ENCODE data around the gene CPEB2. TPM values are rescaled to one million over a fixed set of nuclear protein-coding genes. Genes with fewer than 3 reads are reported as not detected.

The CPEB2 gene
- total RNA-seq, 1 donor from 2014 or later, result 13.0 TPM

- Histone ChIP-seq H3K27me3 (ENCODE audit: control insufficient read depth, insufficient read depth, low read length) (no peaks in the 10 kb centered on the region), H3K4me3 (ENCODE audit: low read depth, low read length) (no peak overlapping the region), H3K36me3 (ENCODE audit: control insufficient read depth, insufficient read depth, low read length) (no peaks in the 10 kb centered on the region)
- DNase-seq (ENCODE audit: low read depth), result no peak
- no peak for TF ChIP-seq CTCF (IDR thresholded peaks at IDR 0.05; ENCODE audit: insufficient read depth, low read length, poor library complexity, severe bottlenecking)
These were observed 17.8 kb upstream of the CPEB2 start for GRCh38 chr4:14984448-14984847.

GRCh38 chr4:14985161-14985560, 17.1 kb upstream of the CPEB2 start:
- DNase-seq (ENCODE audit: low read depth), result no peak
- TF ChIP-seq CTCF (IDR thresholded peaks at IDR 0.05; ENCODE audit: insufficient read depth, low read length, poor library complexity, severe bottlenecking), result no peak
- no peak overlapping the region for H3K4me3 ChIP-seq (ENCODE audit: low read depth, low read length)
- no peaks in the 10 kb centered on the region for H3K27me3 ChIP-seq (ENCODE audit: control insufficient read depth, insufficient read depth, low read length)
- no peaks in the 10 kb centered on the region for H3K36me3 ChIP-seq (ENCODE audit: control insufficient read depth, insufficient read depth, low read length)

- DNase-seq (ENCODE audit: low read depth), result no peak
- H3K36me3 ChIP-seq (ENCODE audit: control insufficient read depth, insufficient read depth, low read length), result no peaks in the 10 kb centered on the region
- H3K27me3 ChIP-seq (ENCODE audit: control insufficient read depth, insufficient read depth, low read length), result no peaks in the 10 kb centered on the region
- no peak for TF ChIP-seq CTCF (IDR thresholded peaks at IDR 0.05; ENCODE audit: insufficient read depth, low read length, poor library complexity, severe bottlenecking)
- no peak overlapping the region for H3K4me3 ChIP-seq (ENCODE audit: low read depth, low read length)
These were observed 16.4 kb upstream of the CPEB2 start for GRCh38 chr4:14985843-14986242.

GRCh38 chr4:14987054-14987453, 15.2 kb upstream of the CPEB2 start:
- H3K36me3 ChIP-seq (ENCODE audit: control insufficient read depth, insufficient read depth, low read length), result no peaks in the 10 kb centered on the region
- DNase-seq (ENCODE audit: low read depth), result no peak
- no peak overlapping the region for H3K4me3 ChIP-seq (ENCODE audit: low read depth, low read length)
- H3K27me3 ChIP-seq (ENCODE audit: control insufficient read depth, insufficient read depth, low read length), result no peaks in the 10 kb centered on the region
- TF ChIP-seq CTCF (IDR thresholded peaks at IDR 0.05; ENCODE audit: insufficient read depth, low read length, poor library complexity, severe bottlenecking), result no peak

- no peak for DNase-seq (ENCODE audit: low read depth)
- TF ChIP-seq CTCF (IDR thresholded peaks at IDR 0.05; ENCODE audit: insufficient read depth, low read length, poor library complexity, severe bottlenecking), result no peak
- Histone ChIP-seq H3K4me3 (ENCODE audit: low read depth, low read length) (no peak overlapping the region), H3K36me3 (ENCODE audit: control insufficient read depth, insufficient read depth, low read length) (no peaks in the 10 kb centered on the region), H3K27me3 (ENCODE audit: control insufficient read depth, insufficient read depth, low read length) (no peaks in the 10 kb centered on the region)
These were observed 11.8 kb upstream of the CPEB2 start for GRCh38 chr4:14990484-14990883.

GRCh38 chr4:14994242-14994641, 8.0 kb upstream of the CPEB2 start:
- H3K4me3 ChIP-seq (ENCODE audit: low read depth, low read length), result no peak overlapping the region
- no peaks in the 10 kb centered on the region for H3K36me3 ChIP-seq (ENCODE audit: control insufficient read depth, insufficient read depth, low read length)
- H3K27me3 ChIP-seq (ENCODE audit: control insufficient read depth, insufficient read depth, low read length), result no peaks in the 10 kb centered on the region
- no peak for DNase-seq (ENCODE audit: low read depth)
- TF ChIP-seq CTCF (IDR thresholded peaks at IDR 0.05; ENCODE audit: insufficient read depth, low read length, poor library complexity, severe bottlenecking), result no peak

All from kidney epithelial cell (primary cell).